Tibial artery (tissue), 4 donors: ENCODE results near the gene MPP7.

ENCODE experiments used
- DNase-seq, 2 donors: peaks; one replicate each; pipeline ENCODE4 v3.0.0-alpha.2; 2019
- H3K27ac ChIP-seq, 2 donors: fragments of 200-600 bp; sonication (generic) in 1 of 2; 1 replicate in 1 of 2; 2 replicates in 1 of 2; pipeline ENCODE4 v1.5.1; 2018 to 2019; ENCODE audit warnings: mild to moderate bottlenecking in 1 of 2
- H3K27me3 ChIP-seq, 2 donors: fragments of 200-600 bp; sonication (generic) in 1 of 2; one replicate each; pipeline versions ENCODE4 v1.5.1 to v1.6.0; 2016 to 2019
- H3K36me3 ChIP-seq, 3 donors: fragments of 200-600 bp; sonication (generic) in 2 of 3; one replicate each; pipeline ENCODE4 v1.5.1; 2016 to 2019; ENCODE audit warnings: mild to moderate bottlenecking in 2 of 3
- H3K4me1 ChIP-seq, 4 donors: fragments of 200-600 bp; sonication (generic) in 2 of 4; 1 replicate in 3 of 4; 2 replicates in 1 of 4; pipeline ENCODE4 v1.5.1; 2016 to 2019
- H3K4me3 ChIP-seq, 2 donors: fragments of 200-600 bp; sonication (generic) in 1 of 2; 1 replicate in 1 of 2; 2 replicates in 1 of 2; pipeline ENCODE4 v1.5.1; 2018 to 2019; ENCODE audit warnings: mild to moderate bottlenecking in 2 of 2
- H3K9me3 ChIP-seq, 3 donors: fragments of 200-600 bp; sonication (generic) in 1 of 3; one replicate each; pipeline ENCODE4 v1.5.1; 2016 to 2019
- CTCF ChIP-seq, 2 experiments: fragments of 200-600 bp in 1 of 2; fragments of 450-650 bp in 1 of 2; IDR thresholded peaks; one replicate each; pipeline ENCODE4 v1.5.1; 2017 to 2019; ENCODE audit warnings: antibody characterized with exemption in 2 of 2, mild to moderate bottlenecking in 1 of 2, moderate library complexity in 1 of 2
- intact Hi-C: fragments of 100-400 bp; cut with DNase I; formaldehyde crosslinking; loops from one replicate; pipeline ENCODE4 v1.15.0; 2023; ENCODE audit warnings: low total_unique reads

MPP7 gene

GRCh38 chr10:28291881-28292297 lies 11.0 kb downstream of the MPP7 start:
- DNase-seq: no peak
- Histone ChIP-seq H3K27ac (peak overlapping the region; percentile 75 to 99), H3K36me3 (no peaks in the 10 kb centered on the region), H3K4me3 (no peak overlapping the region), H3K4me1 (peaks cover 0 to 93% (median 39%) of the 10 kb centered on the region in 4 donors), H3K9me3 (no peaks in the 10 kb centered on the region), H3K27me3 (no peaks in the 10 kb centered on the region)
- intact Hi-C loops: no loop called here
- TF ChIP-seq CTCF (IDR thresholded peaks at IDR 0.05): no peak

- intact Hi-C loops: no loop called here
- Histone ChIP-seq H3K27ac (peak overlapping the region in 1 of 2 donors; percentile 73), H3K9me3 (no peaks in the 10 kb centered on the region), H3K4me1 (peaks cover 0 to 91% (median 24%) of the 10 kb centered on the region in 4 donors), H3K36me3 (no peaks in the 10 kb centered on the region), H3K4me3 (no peak overlapping the region), H3K27me3 (no peaks in the 10 kb centered on the region)
- DNase-seq: no peak
- TF ChIP-seq CTCF (IDR thresholded peaks at IDR 0.05): no peak
Measured at GRCh38 chr10:28285816-28286215, 17.0 kb downstream of the MPP7 start.

GRCh38 chr10:28284126-28284525 lies 18.7 kb downstream of the MPP7 start:
- TF ChIP-seq CTCF (IDR thresholded peaks at IDR 0.05): no peak
- no peaks in the 10 kb centered on the region for H3K27me3 ChIP-seq
- H3K36me3 ChIP-seq: no peaks in the 10 kb centered on the region
- no peak overlapping the region for H3K4me3 ChIP-seq
- intact Hi-C loops: no loop called here
- H3K9me3 ChIP-seq: no peaks in the 10 kb centered on the region
- peaks cover 0 to 91% (median 30%) of the 10 kb centered on the region in 4 donors for H3K4me1 ChIP-seq
- peak overlapping the region; percentile 11 to 73 for H3K27ac ChIP-seq
- no peak for DNase-seq

- Histone ChIP-seq H3K27ac (peak overlapping the region; percentile 64 to 73), H3K36me3 (no peaks in the 10 kb centered on the region), H3K27me3 (no peaks in the 10 kb centered on the region), H3K4me3 (no peak overlapping the region), H3K9me3 (no peaks in the 10 kb centered on the region), H3K4me1 (peaks cover 0 to 91% (median 34%) of the 10 kb centered on the region in 4 donors)
- intact Hi-C loops: no loop called here
- TF ChIP-seq CTCF (IDR thresholded peaks at IDR 0.05): no peak
- no peak for DNase-seq
Measured at GRCh38 chr10:28283251-28283650, 19.6 kb downstream of the MPP7 start.

- Histone ChIP-seq H3K4me1 (peaks cover 0 to 98% (median 36%) of the 10 kb centered on the region in 4 donors), H3K9me3 (no peaks in the 10 kb centered on the region), H3K36me3 (no peaks in the 10 kb centered on the region), H3K27ac (peak overlapping the region; percentile 64 to 73), H3K27me3 (no peaks in the 10 kb centered on the region), H3K4me3 (no peak overlapping the region)
- intact Hi-C loops: no loop called here
- no peak for DNase-seq
- TF ChIP-seq CTCF (IDR thresholded peaks at IDR 0.05): no peak
Measured at GRCh38 chr10:28282336-28282735, 20.5 kb downstream of the MPP7 start.
